Adrenal gland (tissue), 12 donors: ENCODE data around the gene ST8SIA5. TPM values are rescaled to one million over a fixed set of nuclear protein-coding genes. Genes with fewer than 3 reads are reported as not detected.

Source experiments
- DNase-seq, 7 donors: peaks; one replicate each; pipeline ENCODE4 v3.0.0-alpha.2; 2019 to 2020
- H3K27ac ChIP-seq, 5 donors: fragments of 200-600 bp; sonication (generic) in 4 of 5; 1 replicate in 3 of 5; 2 replicates in 2 of 5; pipeline versions ENCODE4 v1.5.1 to v1.8.0; 2016 to 2020; ENCODE audit warnings: mild to moderate bottlenecking in 1 of 5
- H3K27me3 ChIP-seq: fragments of 200-600 bp; 2 replicates; pipeline ENCODE4 v1.8.0; 2021
- H3K36me3 ChIP-seq, 2 donors: fragments of 200-600 bp; replicated peaks in 1 of 2; 1 replicate in 1 of 2; 2 replicates in 1 of 2; pipeline versions ENCODE4 v1.5.1 to v1.8.0; 2018 to 2022
- H3K4me1 ChIP-seq, 2 donors: fragments of 200-600 bp; replicated peaks in 1 of 2; 1 replicate in 1 of 2; 2 replicates in 1 of 2; pipeline versions ENCODE4 v1.5.1 to v1.8.0; 2018 to 2021
- H3K4me3 ChIP-seq, 4 donors: fragments of 200-600 bp; sonication (generic) in 3 of 4; one replicate each; pipeline ENCODE4 v1.5.1; 2016 to 2018
- H3K9me3 ChIP-seq, 3 donors: fragments of 200-600 bp; sonication (generic) in 1 of 3; replicated peaks in 1 of 3; 1 replicate in 2 of 3; 2 replicates in 1 of 3; pipeline versions ENCODE4 v1.5.1 to v1.8.0; 2016 to 2021
- POLR2A ChIP-seq, 2 donors: fragments of 450-650 bp; IDR thresholded peaks; one replicate each; pipeline ENCODE4 v1.6.1; 2017; ENCODE audit warnings: antibody characterized with exemption in 2 of 2, mild to moderate bottlenecking in 2 of 2, moderate library complexity in 1 of 2
- WGBS, 4 donors: extraction: QIAGEN DNeasy Blood & Tissue Kit in 2 of 4; methylation state at CpG; one replicate each; pipeline versions ENCODE4 v1.1.5 to v1.1.7; 2013 to 2017; 5-methylcytosine and 5-hydroxymethylcytosine counted together
- intact Hi-C, 2 donors: fragments of 100-400 bp; cut with DNase I; formaldehyde crosslinking; loops; one replicate each; pipeline versions ENCODE4 v1.14.1 to v1.15.0; 2022 to 2023
- polyA plus RNA-seq, 3 donors: library from polyadenylated mRNA; stranded (reverse); fragments of 200-250 nt in 2 of 3; fragments of 350-450 nt in 1 of 3; fragmentation: Illumina TruSeq in 1 of 3; extraction: RNeasy Lipid Tissue Mini Kit (QIAGEN cat#74804) in 1 of 3; gene quantifications; one replicate each; pipeline ENCODE4 v1.2.3, GENCODE V29; 2013 to 2014
- total RNA-seq, 9 donors: library from RNA; depleted of rRNA in 4 of 9; stranded (reverse); fragments of >200 nt in 4 of 9; fragments of 120-200 nt in 1 of 9; fragmentation: NEBNext Ultra II Directional in 1 of 9; extraction: Animal tissue kit (Norgen Biotek cat#: 25700) in 1 of 9; gene quantifications; one replicate each; pipeline versions ENCODE4 v1.1.0 to v1.2.4, GENCODE V29; 2013 to 2023
- TF ChIP-seq, protein P1 (sequence below), 6 experiments: fragments of 450-650 bp in 4 of 6; fragments of 200-600 bp in 2 of 6; sonication (generic) in 1 of 6; IDR thresholded peaks; 1 replicate in 5 of 6; 2 replicates in 1 of 6; pipeline versions ENCODE4 v1.5.1 to v1.8.0; 2016 to 2021; ENCODE audit warnings: antibody characterized with exemption in 6 of 6, mild to moderate bottlenecking in 2 of 6, moderate library complexity in 1 of 6
- donor health status: healthy with polysubstance abuse.
- donor health status: Bipolar disorder and iron deficiency.
- donor health status: DM: yes; HTN: yes; CAD: no.
- donor health status: DM: no; HTN: no; CAD: no.
- donor health status: DM: no; HTN: no; CAD: no.
- donor health status: DM: yes; HTN: yes; CAD: no.

The ST8SIA5 gene
- total and polyA plus RNA-seq, 12 donors, result 8.9 to 77.5 (median 23.9) TPM

DNA sequence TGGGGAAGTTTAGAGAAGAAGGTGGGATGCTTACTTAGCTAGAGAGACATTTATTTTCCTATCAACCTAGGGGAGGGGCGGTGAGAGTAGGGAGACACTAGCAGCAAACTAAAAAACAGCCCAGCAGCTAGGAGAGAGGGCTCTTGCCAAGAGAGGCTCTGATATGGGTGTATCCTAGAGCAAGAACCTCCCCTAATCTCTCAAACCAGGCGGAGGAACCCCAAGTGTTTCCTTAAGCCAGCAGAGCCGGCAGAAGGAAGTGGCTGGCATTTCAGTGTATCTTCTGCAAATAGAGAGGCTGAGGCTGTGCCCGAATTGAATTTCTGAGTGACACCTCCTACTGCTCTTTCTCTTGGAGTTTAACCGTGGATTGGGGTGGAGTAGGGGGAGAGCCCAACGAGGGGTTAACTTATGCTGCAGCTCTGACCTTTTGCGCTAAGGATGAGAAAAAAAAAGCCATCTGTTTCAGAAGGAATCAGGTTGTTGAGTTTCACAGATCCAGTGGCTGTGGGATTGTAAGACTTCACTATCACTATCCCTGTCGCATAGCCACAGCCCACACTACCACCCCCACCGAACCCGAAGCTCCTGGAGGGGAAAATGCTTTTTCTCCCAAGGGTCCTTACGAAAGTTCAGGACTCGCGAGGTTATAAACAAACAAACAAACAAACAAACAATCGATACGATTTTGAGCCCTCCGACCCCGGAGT lies 1.4 kb downstream of the ST8SIA5 start:
- Histone ChIP-seq H3K36me3 (no peaks in the 10 kb centered on the region), H3K4me3 (peak overlapping the region in 2 of 4 donors; percentile 2 to 71), H3K27me3 (no peaks in the 10 kb centered on the region), H3K27ac (peak overlapping the region in 4 of 5 donors; percentile 22 to 89 (median 89)), H3K4me1 (peaks cover 9 to 28% of the 10 kb centered on the region in 2 donors), H3K9me3 (no peaks in the 10 kb centered on the region)
- WGBS, 4 donors, result 3 to 6% (median 5%) methylated on average over 17 of the region's 17 CpGs
- intact Hi-C loops, result loop anchor here in 1 of 2 donors (10.0 kb wide), 2 partner anchors 51 to 81 kb away; no protein-coding TSS in a partner anchor
- TF ChIP-seq, protein P1, sequence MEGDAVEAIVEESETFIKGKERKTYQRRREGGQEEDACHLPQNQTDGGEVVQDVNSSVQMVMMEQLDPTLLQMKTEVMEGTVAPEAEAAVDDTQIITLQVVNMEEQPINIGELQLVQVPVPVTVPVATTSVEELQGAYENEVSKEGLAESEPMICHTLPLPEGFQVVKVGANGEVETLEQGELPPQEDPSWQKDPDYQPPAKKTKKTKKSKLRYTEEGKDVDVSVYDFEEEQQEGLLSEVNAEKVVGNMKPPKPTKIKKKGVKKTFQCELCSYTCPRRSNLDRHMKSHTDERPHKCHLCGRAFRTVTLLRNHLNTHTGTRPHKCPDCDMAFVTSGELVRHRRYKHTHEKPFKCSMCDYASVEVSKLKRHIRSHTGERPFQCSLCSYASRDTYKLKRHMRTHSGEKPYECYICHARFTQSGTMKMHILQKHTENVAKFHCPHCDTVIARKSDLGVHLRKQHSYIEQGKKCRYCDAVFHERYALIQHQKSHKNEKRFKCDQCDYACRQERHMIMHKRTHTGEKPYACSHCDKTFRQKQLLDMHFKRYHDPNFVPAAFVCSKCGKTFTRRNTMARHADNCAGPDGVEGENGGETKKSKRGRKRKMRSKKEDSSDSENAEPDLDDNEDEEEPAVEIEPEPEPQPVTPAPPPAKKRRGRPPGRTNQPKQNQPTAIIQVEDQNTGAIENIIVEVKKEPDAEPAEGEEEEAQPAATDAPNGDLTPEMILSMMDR (IDR thresholded peaks at IDR 0.05), result no peak
- no peak for TF ChIP-seq POLR2A (IDR thresholded peaks at IDR 0.05)
- DNase-seq, result peak in 4 of 7 donors; percentile 26 to 38 (median 36)

DNA sequence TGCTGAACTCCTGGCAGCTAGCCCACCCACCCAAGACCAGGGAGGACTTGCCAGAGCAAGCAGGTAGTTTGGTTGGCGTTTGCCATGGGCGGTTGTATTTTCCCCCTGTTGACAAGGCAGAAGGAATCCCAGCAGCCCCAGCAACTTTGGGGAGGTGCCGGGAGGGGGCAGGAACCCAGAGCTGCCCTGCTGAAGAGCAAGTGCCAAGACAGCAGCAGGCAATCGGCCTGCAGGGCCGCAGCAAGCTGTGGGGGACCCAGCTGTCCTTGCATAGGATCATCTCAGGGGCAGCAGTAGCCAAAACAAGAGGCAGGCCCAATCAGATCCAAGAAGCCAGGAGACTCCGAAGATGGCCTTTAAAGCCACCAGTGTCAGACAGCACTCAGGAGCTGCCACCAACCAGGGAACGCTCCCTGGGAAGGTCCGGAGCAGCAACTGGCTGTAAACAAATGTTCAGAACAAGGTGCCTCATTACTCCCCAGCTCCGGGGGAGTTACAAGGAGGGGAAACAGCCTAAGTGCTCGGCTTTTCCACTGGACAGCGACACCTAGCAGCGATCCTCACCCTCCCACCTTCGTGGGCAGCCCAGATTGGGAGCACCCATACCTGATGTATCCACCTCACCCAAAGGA lies 2.1 kb downstream of the ST8SIA5 start:
- H3K36me3 ChIP-seq, result no peaks in the 10 kb centered on the region
- 25 to 53% (median 28%) methylated on average over 7 to 13 of the region's 13 CpGs for WGBS, 4 donors
- no peaks in the 10 kb centered on the region for H3K27me3 ChIP-seq
- intact Hi-C loops, result loop anchor here in 1 of 2 donors (10.0 kb wide), 2 partner anchors 50 to 80 kb away; no protein-coding TSS in a partner anchor
- H3K9me3 ChIP-seq, result no peaks in the 10 kb centered on the region
- H3K27ac ChIP-seq, result peak overlapping the region in 4 of 5 donors; percentile 22 to 89 (median 89)
- peak; percentile 24 to 38 for TF ChIP-seq POLR2A (IDR thresholded peaks at IDR 0.05)
- TF ChIP-seq, protein P1 (IDR thresholded peaks at IDR 0.05), result peak in 4 of 6 experiments; percentile 7 to 38 (median 28)
- peak; percentile 41 to 77 (median 67) for DNase-seq
- H3K4me1 ChIP-seq, result peaks cover 9 to 29% of the 10 kb centered on the region in 2 donors
- peak overlapping the region in 2 of 4 donors; percentile 2 to 71 for H3K4me3 ChIP-seq

DNA sequence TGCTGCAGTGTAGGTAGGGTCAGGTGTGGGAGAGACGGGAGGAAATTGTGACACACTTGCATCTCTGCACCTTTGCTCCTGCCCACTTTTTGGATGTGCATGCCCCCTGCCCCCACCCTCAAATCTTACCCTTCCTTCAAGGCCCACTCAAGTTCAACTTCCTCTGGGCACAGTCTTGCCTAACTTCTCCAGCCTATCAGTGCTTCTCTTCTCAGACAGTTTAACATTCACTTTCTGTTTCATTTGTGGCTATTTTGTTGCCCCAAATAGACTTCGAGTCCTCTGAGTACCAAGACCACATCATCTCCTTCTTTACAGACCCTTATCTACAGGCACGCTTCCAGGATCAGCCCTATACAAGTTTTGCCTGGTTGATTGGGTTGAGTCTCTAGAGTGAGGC lies 2.7 kb downstream of the ST8SIA5 start:
- 42 to 54% (median 49%) methylated on average over 3 of the region's 3 CpGs for WGBS, 4 donors

DNA sequence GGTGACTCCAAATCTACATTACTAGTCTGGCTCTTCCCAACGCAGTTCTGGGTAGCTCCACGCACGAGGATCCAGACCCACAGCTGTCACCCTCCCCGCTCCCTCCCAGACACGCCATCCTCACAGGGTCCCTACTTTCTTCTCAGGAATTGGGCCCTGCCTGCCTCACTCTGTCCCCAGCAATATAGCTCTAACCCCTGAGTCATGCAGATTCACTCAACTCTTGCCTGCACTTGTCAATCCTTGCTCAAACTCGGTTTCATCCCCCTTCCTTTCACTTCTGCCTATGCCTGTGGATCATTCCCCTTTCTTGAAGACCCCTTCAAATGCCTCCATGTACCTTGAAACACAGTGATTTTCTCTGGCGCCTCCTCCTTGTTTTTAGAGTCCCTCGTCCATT lies 5.0 kb downstream of the ST8SIA5 start:
- Histone ChIP-seq H3K4me3 (no peak overlapping the region), H3K27me3 (no peaks in the 10 kb centered on the region), H3K4me1 (peaks cover 9 to 24% of the 10 kb centered on the region in 2 donors), H3K36me3 (no peaks in the 10 kb centered on the region), H3K9me3 (no peaks in the 10 kb centered on the region), H3K27ac (peak overlapping the region in 1 of 5 donors; percentile 38)
- 93 to 98% (median 95%) methylated on average over 8 of the region's 8 CpGs for WGBS, 4 donors
- intact Hi-C loops, result loop anchor here in 1 of 2 donors (10.0 kb wide), 2 partner anchors 47 to 77 kb away; no protein-coding TSS in a partner anchor
- no peak for TF ChIP-seq POLR2A (IDR thresholded peaks at IDR 0.05)
- TF ChIP-seq, protein P1 (IDR thresholded peaks at IDR 0.05), result no peak
- no peak for DNase-seq

More for the DNA sequence above, 2.7 kb downstream of the ST8SIA5 start:
- Histone ChIP-seq H3K9me3 (no peaks in the 10 kb centered on the region), H3K27ac (peak overlapping the region in 3 of 5 donors; percentile 89), H3K4me3 (peak overlapping the region in 1 of 4 donors; percentile 71), H3K27me3 (no peaks in the 10 kb centered on the region), H3K36me3 (no peaks in the 10 kb centered on the region), H3K4me1 (peaks cover 9 to 29% of the 10 kb centered on the region in 2 donors)
- no peak for DNase-seq
- intact Hi-C loops, result loop anchor here in 1 of 2 donors (10.0 kb wide), 2 partner anchors 49 to 79 kb away; no protein-coding TSS in a partner anchor
- TF ChIP-seq POLR2A (IDR thresholded peaks at IDR 0.05), result no peak
